CD14-positive monocyte (primary cell): ENCODE data around the gene CRACDL. TPM values are rescaled to one million over a fixed set of nuclear protein-coding genes. Genes with fewer than 3 reads are reported as not detected.
"Not testable (repeated sequence)": the region's sequence is repeated elsewhere in the genome, so short reads cannot be mapped to it uniquely, and the experiment has no call there.

Experiments
- DNase-seq, 3 donors: peaks; one replicate each; pipeline ENCODE4 v3.0.0-alpha.2; 2011 to 2022
- H2AFZ ChIP-seq: 2 replicates; pipeline ENCODE4 v1.6.0; 2012; ENCODE audit warnings: mild to moderate bottlenecking, low read depth, low read length, inconsistent platforms; ENCODE audit not compliant: insufficient read depth, poor library complexity, severe bottlenecking
- H3K27ac ChIP-seq, 2 donors: 1 replicate in 1 of 2; 2 replicates in 1 of 2; pipeline ENCODE4 v1.5.1; 2012 to 2013; ENCODE audit warnings: low read length in 2 of 2, control low read depth in 1 of 2, inconsistent platforms in 1 of 2, low read depth in 1 of 2, mild to moderate bottlenecking in 1 of 2
- H3K27me3 ChIP-seq, 2 donors: one replicate each; pipeline versions ENCODE4 v1.6.0 to v1.6.1; 2011 to 2013; ENCODE audit warnings: low read length in 2 of 2; ENCODE audit not compliant: control insufficient read depth in 2 of 2, insufficient read depth in 2 of 2
- H3K36me3 ChIP-seq, 2 donors: replicated peaks in 1 of 2; 1 replicate in 1 of 2; 2 replicates in 1 of 2; pipeline versions ENCODE4 v1.5.1 to v1.6.1; 2012 to 2013; ENCODE audit warnings: low read length in 2 of 2, control low read depth in 1 of 2, inconsistent platforms in 1 of 2, mild to moderate bottlenecking in 1 of 2; ENCODE audit not compliant: insufficient read depth in 2 of 2, control insufficient read depth in 1 of 2
- H3K4me1 ChIP-seq, 2 donors: 1 replicate in 1 of 2; 2 replicates in 1 of 2; pipeline versions ENCODE4 v1.5.1 to v1.6.1; 2012 to 2013; ENCODE audit warnings: low read length in 2 of 2, control low read depth in 1 of 2, inconsistent platforms in 1 of 2, mild to moderate bottlenecking in 1 of 2, moderate library complexity in 1 of 2; ENCODE audit not compliant: insufficient read depth in 2 of 2, control insufficient read depth in 1 of 2
- H3K4me2 ChIP-seq: replicated peaks from 2 replicates; pipeline ENCODE3; 2012; ENCODE audit warnings: low read length, moderate library complexity, mild to moderate bottlenecking; ENCODE audit not compliant: poor library complexity, severe bottlenecking; ENCODE audit errors: extremely low read depth
- H3K4me3 ChIP-seq, 3 experiments: fragments of 200-600 bp in 1 of 3; sonication (generic) in 1 of 3; replicated peaks in 1 of 3; 1 replicate in 2 of 3; 2 replicates in 1 of 3; pipeline ENCODE4 v1.5.1; 2011 to 2013; ENCODE audit warnings: low read length in 3 of 3, mild to moderate bottlenecking in 3 of 3, control low read depth in 2 of 3, low read depth in 2 of 3, inconsistent platforms in 1 of 3, moderate library complexity in 1 of 3
- H3K79me2 ChIP-seq: 2 replicates; pipeline ENCODE4 v1.6.0; 2012; ENCODE audit warnings: mild to moderate bottlenecking, control low read depth, inconsistent platforms, low read length, moderate library complexity; ENCODE audit not compliant: insufficient read depth
- H3K9ac ChIP-seq: 2 replicates; pipeline ENCODE4 v1.6.0; 2017; ENCODE audit warnings: low read length, mild to moderate bottlenecking; ENCODE audit not compliant: insufficient read depth, poor library complexity, severe bottlenecking
- H3K9me3 ChIP-seq, 2 donors: replicated peaks in 1 of 2; 1 replicate in 1 of 2; 2 replicates in 1 of 2; pipeline versions ENCODE4 v1.5.1 to v1.6.1; 2012 to 2013; ENCODE audit warnings: low read length in 2 of 2, control low read depth in 1 of 2; ENCODE audit not compliant: control insufficient read depth in 1 of 2, insufficient read depth in 1 of 2
- H4K20me1 ChIP-seq: 2 replicates; pipeline ENCODE4 v1.6.0; 2012; ENCODE audit warnings: mild to moderate bottlenecking, low read length, control low read depth, moderate library complexity; ENCODE audit not compliant: insufficient read depth
- H3K27ac Mint-ChIP-seq, 7 donors: one replicate each; pipeline ENCODE4 v1.8.0; 2020; ENCODE audit warnings: mild to moderate bottlenecking in 7 of 7, mixed read lengths in 7 of 7, moderate library complexity in 6 of 7, inconsistent platforms in 2 of 7
- H3K27me3 Mint-ChIP-seq, 3 donors: one replicate each; pipeline ENCODE4 v1.8.0; 2021 to 2022; ENCODE audit warnings: low read depth in 3 of 3, mild to moderate bottlenecking in 3 of 3, mixed read lengths in 3 of 3, moderate library complexity in 3 of 3, inconsistent platforms in 1 of 3
- H3K36me3 Mint-ChIP-seq, 2 donors: one replicate each; pipeline ENCODE4 v1.8.0; 2020; ENCODE audit warnings: mixed read lengths in 2 of 2, inconsistent platforms in 1 of 2, mild to moderate bottlenecking in 1 of 2
- H3K4me1 Mint-ChIP-seq: one replicate; pipeline ENCODE4 v1.8.0; 2020; ENCODE audit warnings: mild to moderate bottlenecking, mixed read lengths
- H3K4me3 Mint-ChIP-seq, 2 donors: one replicate each; pipeline ENCODE4 v1.8.0; 2020; ENCODE audit warnings: mild to moderate bottlenecking in 2 of 2, mixed read lengths in 2 of 2, moderate library complexity in 1 of 2
- H3K9me3 Mint-ChIP-seq, 7 donors: one replicate each; pipeline ENCODE4 v1.8.0; 2020 to 2022; ENCODE audit warnings: mixed read lengths in 7 of 7, mild to moderate bottlenecking in 6 of 7, moderate library complexity in 6 of 7, inconsistent platforms in 2 of 7
- CTCF ChIP-seq: fragments of 200-600 bp; IDR thresholded peaks from one replicate; pipeline ENCODE4 v1.8.0; 2022; ENCODE audit warnings: antibody characterized with exemption, mild to moderate bottlenecking
- WGBS: methylation state at CpG from one replicate; pipeline ENCODE4 v1.1.5; 2013; ENCODE audit warnings: missing lambda C conversion rate; ENCODE audit not compliant: insufficient coverage; 5-methylcytosine and 5-hydroxymethylcytosine counted together
- intact Hi-C, 2 donors: fragments of 100-400 bp; cut with micrococcal nuclease; formaldehyde crosslinking; loops; one replicate each; pipeline versions ENCODE4 v1.15.0 to v1.15.1; 2023
- polyA plus RNA-seq, 3 donors: library from polyadenylated mRNA; depleted of rRNA in 1 of 3; unstranded in 2 of 3; stranded (reverse) in 1 of 3; fragments of 300-500 nt in 2 of 3; fragments of >200 nt in 1 of 3; fragmentation: Illumina TruSeq in 2 of 3; gene quantifications; 1 replicate in 2 of 3; 2 replicates in 1 of 3; pipeline ENCODE4 v1.2.3, GENCODE V29; 2012 to 2021

Gene CRACDL
- polyA plus RNA-seq, 3 donors: 0.12 to 0.35 (median 0.28) TPM

GRCh38 chr2:98881153-98881650, 54.8 kb downstream of the CRACDL start:
- H3K4me3 Mint-ChIP-seq: no peak overlapping the region
- 93% methylated on average over 7 of the region's 7 CpGs for WGBS
- Histone ChIP-seq H2AFZ (no peak overlapping the region), H3K9ac (no peak overlapping the region), H3K9me3 (peaks cover 4% of the 10 kb centered on the region in 2 donors), H3K27ac (no peak overlapping the region), H3K36me3 (no peaks in the 10 kb centered on the region), H3K4me2 (no peak overlapping the region), H3K4me3 (no peak overlapping the region), H3K79me2 (no peaks in the 10 kb centered on the region), H3K4me1 (no peaks in the 10 kb centered on the region), H4K20me1 (no peaks in the 10 kb centered on the region), H3K27me3 (no peaks in the 10 kb centered on the region)
- no peak for DNase-seq
- H3K9me3 Mint-ChIP-seq: peaks cover 2 to 15% (median 8%) of the 10 kb centered on the region in 7 donors
- H3K4me1 Mint-ChIP-seq: no peaks in the 10 kb centered on the region
- no peak overlapping the region for H3K27ac Mint-ChIP-seq
- intact Hi-C loops: no loop called here
- no peaks in the 10 kb centered on the region for H3K36me3 Mint-ChIP-seq
- TF ChIP-seq CTCF: no peak
- H3K27me3 Mint-ChIP-seq: peaks cover 0 to 5% (median 3%) of the 10 kb centered on the region in 3 donors

DNA sequence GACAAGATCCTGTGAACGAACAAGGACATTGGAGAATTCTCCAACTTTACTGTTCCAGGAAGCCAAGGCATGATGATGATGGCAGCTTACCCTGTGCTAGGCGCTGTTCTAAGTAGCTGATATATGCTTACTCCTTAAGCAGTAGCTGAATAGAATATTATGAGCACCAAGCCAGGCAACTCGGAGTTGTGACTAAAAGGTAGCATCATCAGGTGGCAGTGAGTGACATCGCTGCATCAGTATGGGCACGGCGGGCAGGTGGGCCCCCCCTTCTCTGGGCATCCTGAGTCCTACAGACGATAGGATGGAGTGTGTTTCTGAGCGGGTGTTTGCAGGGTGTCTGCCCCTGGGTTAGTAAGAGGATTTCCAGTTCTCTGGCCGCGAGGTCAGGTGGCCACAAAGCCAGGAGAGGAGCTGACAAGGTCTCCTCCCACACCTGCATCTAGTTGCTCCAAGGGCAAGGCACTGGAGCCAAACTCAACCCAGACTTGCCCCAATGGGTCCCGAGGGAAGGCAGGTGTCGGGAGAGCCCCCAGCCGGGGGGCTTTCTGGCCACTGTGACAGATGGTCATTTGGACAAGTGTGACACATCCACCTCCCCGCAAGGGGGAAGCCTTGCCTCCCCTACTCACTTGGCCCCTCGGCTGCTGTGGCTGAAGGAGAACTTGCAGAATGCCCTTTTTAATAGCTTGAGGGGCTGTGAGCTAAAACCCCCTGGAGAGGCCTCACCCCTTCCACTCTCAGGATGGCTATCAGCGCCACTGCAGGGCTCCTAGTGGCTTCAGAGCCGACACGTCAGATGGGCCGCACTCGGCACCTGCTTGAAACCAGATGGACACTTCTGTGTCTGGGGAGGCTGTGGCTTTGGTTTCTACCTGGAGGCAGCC, 55.5 kb downstream of the CRACDL start:
- H3K27me3 ChIP-seq: no peaks in the 10 kb centered on the region
- H3K79me2 ChIP-seq: no peaks in the 10 kb centered on the region
- no peaks in the 10 kb centered on the region for H3K4me1 Mint-ChIP-seq
- H3K4me1 ChIP-seq: no peaks in the 10 kb centered on the region
- 89% methylated on average over 14 of the region's 20 CpGs for WGBS
- no peak overlapping the region for H3K4me3 Mint-ChIP-seq
- H4K20me1 ChIP-seq: no peaks in the 10 kb centered on the region
- no peak overlapping the region for H3K27ac Mint-ChIP-seq
- no peaks in the 10 kb centered on the region for H3K9me3 ChIP-seq
- no peak for TF ChIP-seq CTCF
- no peak overlapping the region for H3K4me2 ChIP-seq
- H3K9me3 Mint-ChIP-seq: peaks cover 0 to 8% (median 4%) of the 10 kb centered on the region in 7 donors
- no peaks in the 10 kb centered on the region for H3K36me3 ChIP-seq
- H3K36me3 Mint-ChIP-seq: no peaks in the 10 kb centered on the region
- H3K27me3 Mint-ChIP-seq: peaks cover 0 to 3% (median 3%) of the 10 kb centered on the region in 3 donors
- intact Hi-C loops: no loop called here
- no peak overlapping the region for H3K4me3 ChIP-seq
- no peak overlapping the region for H3K9ac ChIP-seq
- H3K27ac ChIP-seq: no peak overlapping the region
- no peak overlapping the region for H2AFZ ChIP-seq
- no peak for DNase-seq

DNA sequence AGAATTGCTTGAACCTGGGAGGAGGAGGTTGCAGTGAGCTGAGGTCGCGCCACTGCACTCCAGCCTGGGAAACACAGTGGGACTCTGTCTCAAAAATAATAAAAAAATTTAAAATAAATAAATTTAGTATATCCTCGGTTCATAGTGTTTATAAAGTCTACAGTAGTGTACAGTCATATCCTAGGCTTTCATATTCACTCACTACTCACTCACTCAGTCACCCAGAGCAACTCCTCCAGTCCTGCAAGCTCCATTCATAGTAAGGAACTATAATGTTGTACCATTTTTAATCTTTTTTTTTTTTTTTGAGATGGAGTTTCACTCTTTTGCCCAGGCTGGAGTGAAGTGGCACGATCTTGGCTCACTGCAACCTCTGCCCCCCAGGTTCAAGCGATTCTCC, 58.4 kb downstream of the CRACDL start:
- H3K27me3 Mint-ChIP-seq: peaks cover 0 to 10% (median 3%) of the 10 kb centered on the region in 3 donors
- H3K79me2 ChIP-seq, H3K9me3 Mint-ChIP-seq, H3K9me3 ChIP-seq, H3K36me3 Mint-ChIP-seq, H3K4me3 ChIP-seq, intact Hi-C loops, H3K4me3 Mint-ChIP-seq, H2AFZ ChIP-seq, H3K27me3 ChIP-seq, DNase-seq, H3K4me1 Mint-ChIP-seq, H4K20me1 ChIP-seq, H3K9ac ChIP-seq, H3K36me3 ChIP-seq, H3K4me1 ChIP-seq, H3K4me2 ChIP-seq, H3K27ac ChIP-seq, H3K27ac Mint-ChIP-seq: not testable (repeated sequence)
- WGBS: no CpG with 5 or more reads among the region's 5 CpGs
